Measurements from ENCODE around the gene HLA-DPB1.

GRCh38 chr6:33080127-33081089 is 4.6 kb downstream of the HLA-DPB1 start:
- TF ChIP-seq RAD21 (IDR thresholded peaks at IDR 0.05; ENCODE audit: low read depth) (no peak), NFIC (IDR thresholded peaks at IDR 0.05) (no peak), USF1 (IDR thresholded peaks at IDR 0.05) (no peak), EP300 (IDR thresholded peaks at IDR 0.05; ENCODE audit: borderline replicate concordance) (no peak), YY1 (IDR thresholded peaks at IDR 0.05; ENCODE audit: low read depth) (no peak), TAF1 (IDR thresholded peaks at IDR 0.05; ENCODE audit: low read depth) (no peak), REST (IDR thresholded peaks at IDR 0.05; ENCODE audit: low read depth) (no peak), TCF12 (IDR thresholded peaks at IDR 0.05; ENCODE audit: low read depth) (no peak), CEBPB (IDR thresholded peaks at IDR 0.05) (no peak), FOXM1 (IDR thresholded peaks at IDR 0.05; ENCODE audit: borderline replicate concordance, low read depth) (no peak), CREB1 (IDR thresholded peaks at IDR 0.05; ENCODE audit: low read depth) (no peak), EGR1 (IDR thresholded peaks at IDR 0.05) (no peak), TEAD4 (IDR thresholded peaks at IDR 0.05) (no peak)
